HL-60 (cell line): ENCODE measurements around the gene SDS.

Source experiments
- DNase-seq, 2 experiments: peaks; one replicate each; pipeline ENCODE4 v3.0.0-alpha.2; 2010 to 2020; ENCODE audit warnings: low read depth in 1 of 2, low spot score in 1 of 2
- H3K27ac ChIP-seq: fragments of 250-450 bp; sonication (Bioruptor Pico); replicated peaks from 2 replicates; pipeline ENCODE4 v1.5.1; 2020; ENCODE audit warnings: mild to moderate bottlenecking, moderate library complexity
- H3K27me3 ChIP-seq: fragments of 250-450 bp; sonication (Bioruptor Pico); 2 replicates; pipeline ENCODE4 v1.5.1; 2021; ENCODE audit warnings: mild to moderate bottlenecking, moderate library complexity; ENCODE audit not compliant: insufficient read depth, poor library complexity, severe bottlenecking
- H3K4me3 ChIP-seq: replicated peaks from 2 replicates; pipeline ENCODE4 v1.5.1; 2011; ENCODE audit warnings: mild to moderate bottlenecking, control low read depth, low read length; ENCODE audit not compliant: insufficient read depth
- CTCF ChIP-seq: IDR thresholded peaks from one replicate; pipeline ENCODE4 v1.5.1; 2011; ENCODE audit warnings: low read length, control low read depth, inconsistent platforms; ENCODE audit not compliant: insufficient read depth
- GABPA ChIP-seq: IDR thresholded peaks from 2 replicates; pipeline ENCODE4 v1.6.1; 2012; ENCODE audit warnings: low read depth
- POLR2AphosphoS5 ChIP-seq: IDR thresholded peaks from 2 replicates; pipeline ENCODE4 v1.6.1; 2012; ENCODE audit warnings: low read depth
- REST ChIP-seq: IDR thresholded peaks from 2 replicates; pipeline ENCODE4 v1.6.1; 2012; ENCODE audit warnings: low read depth; ENCODE audit not compliant: insufficient replicate concordance
- SPI1 ChIP-seq: IDR thresholded peaks from 2 replicates; pipeline ENCODE4 v1.6.1; 2012; ENCODE audit warnings: low read depth, mild to moderate bottlenecking, borderline replicate concordance

Gene SDS

GRCh38 chr12:113348849-113349536 is 54.7 kb downstream of the SDS start:
- Histone ChIP-seq H3K27ac (no peak overlapping the region), H3K4me3 (no peak overlapping the region), H3K27me3 (no peaks in the 10 kb centered on the region)
- TF ChIP-seq SPI1 (no peak), POLR2AphosphoS5 (no peak), CTCF (no peak), GABPA (no peak), REST (no peak)
- DNase-seq: no peak

- no peak for DNase-seq
- no peak overlapping the region for H3K4me3 ChIP-seq
- H3K27ac ChIP-seq: no peak overlapping the region
- TF ChIP-seq SPI1 (no peak), GABPA (no peak), REST (no peak), POLR2AphosphoS5 (no peak), CTCF (no peak)
- no peaks in the 10 kb centered on the region for H3K27me3 ChIP-seq
Observed at GRCh38 chr12:113347892-113348291, 55.8 kb downstream of the SDS start.

- DNase-seq: no peak
- Histone ChIP-seq H3K27me3 (no peaks in the 10 kb centered on the region), H3K27ac (no peak overlapping the region), H3K4me3 (no peak overlapping the region)
- no peak for TF ChIP-seq SPI1
- TF ChIP-seq GABPA: no peak
- TF ChIP-seq CTCF: no peak
- no peak for TF ChIP-seq POLR2AphosphoS5
- no peak for TF ChIP-seq REST
Observed at GRCh38 chr12:113347107-113347506, 56.6 kb downstream of the SDS start.
